Measurements from ENCODE around the gene FGD4.

Gene FGD4

GRCh38 chr12:32659908-32660440, 260.6 kb downstream of the FGD4 start:
- no peaks in the 10 kb centered on the region for H3K9me3 ChIP-seq (ENCODE audit: severe bottlenecking)
- H3K4me3 ChIP-seq (ENCODE audit: low read depth, low read length), result no peak overlapping the region
- H3K27me3 ChIP-seq (ENCODE audit: insufficient read depth, low read depth, severe bottlenecking), result no peaks in the 10 kb centered on the region
- TF ChIP-seq CTCF (IDR thresholded peaks at IDR 0.05; ENCODE audit: low read depth, low read length), result no peak
- no peak overlapping the region for H3K27ac ChIP-seq
- no peaks in the 10 kb centered on the region for H3K36me3 ChIP-seq
- no peak for DNase-seq

- H3K27ac ChIP-seq, result no peak overlapping the region
Measured at GRCh38 chr12:32661706-32662105, 262.3 kb downstream of the FGD4 start.

GRCh38 chr12:32662665-32663064, 263.3 kb downstream of the FGD4 start:
- Histone ChIP-seq H3K27me3 (ENCODE audit: insufficient read depth, low read depth, severe bottlenecking) (no peaks in the 10 kb centered on the region), H3K4me3 (ENCODE audit: low read depth, low read length) (no peak overlapping the region), H3K27ac (no peak overlapping the region), H3K9me3 (ENCODE audit: severe bottlenecking) (no peaks in the 10 kb centered on the region), H3K36me3 (no peaks in the 10 kb centered on the region)
- DNase-seq, result no peak
- no peak for TF ChIP-seq CTCF (IDR thresholded peaks at IDR 0.05; ENCODE audit: low read depth, low read length)

More at GRCh38 chr12:32661706-32662105, 262.3 kb downstream of the FGD4 start:
- no peaks in the 10 kb centered on the region for H3K36me3 ChIP-seq
- no peaks in the 10 kb centered on the region for H3K9me3 ChIP-seq (ENCODE audit: severe bottlenecking)
- TF ChIP-seq CTCF (IDR thresholded peaks at IDR 0.05; ENCODE audit: low read depth, low read length), result no peak
- no peak overlapping the region for H3K4me3 ChIP-seq (ENCODE audit: low read depth, low read length)
- no peak for DNase-seq
- H3K27me3 ChIP-seq (ENCODE audit: insufficient read depth, low read depth, severe bottlenecking), result no peaks in the 10 kb centered on the region

- TF ChIP-seq CTCF (IDR thresholded peaks at IDR 0.05; ENCODE audit: low read depth, low read length), result no peak
- no peak for DNase-seq
- Histone ChIP-seq H3K27ac (no peak overlapping the region), H3K4me3 (ENCODE audit: low read depth, low read length) (no peak overlapping the region), H3K27me3 (ENCODE audit: insufficient read depth, low read depth, severe bottlenecking) (no peaks in the 10 kb centered on the region), H3K9me3 (ENCODE audit: severe bottlenecking) (peaks cover 2% of the 10 kb centered on the region), H3K36me3 (no peaks in the 10 kb centered on the region)
Measured at GRCh38 chr12:32666018-32666417, 266.7 kb downstream of the FGD4 start.

- no peak for TF ChIP-seq CTCF (IDR thresholded peaks at IDR 0.05; ENCODE audit: low read depth, low read length)
- H3K9me3 ChIP-seq (ENCODE audit: severe bottlenecking), result peaks cover 2% of the 10 kb centered on the region
- no peak overlapping the region for H3K27ac ChIP-seq
- no peak overlapping the region for H3K4me3 ChIP-seq (ENCODE audit: low read depth, low read length)
- H3K36me3 ChIP-seq, result no peaks in the 10 kb centered on the region
- DNase-seq, result no peak
- H3K27me3 ChIP-seq (ENCODE audit: insufficient read depth, low read depth, severe bottlenecking), result no peaks in the 10 kb centered on the region
Measured at GRCh38 chr12:32669584-32669983, 270.2 kb downstream of the FGD4 start.
